Nephron progenitor cell (in vitro differentiated cells): ENCODE results near the gene PPP6R3.

Source experiments
- DNase-seq: peaks from one replicate; pipeline ENCODE4 v3.0.0; 2021
- H3K27ac Mint-ChIP-seq: 2 replicates; pipeline ENCODE4 v1.8.0; 2021; ENCODE audit warnings: mild to moderate bottlenecking, moderate library complexity, mixed read lengths
- H3K27me3 Mint-ChIP-seq: 2 replicates; pipeline ENCODE4 v1.8.0; 2021; ENCODE audit warnings: mild to moderate bottlenecking, low read depth, mixed read lengths; ENCODE audit not compliant: poor library complexity
- H3K36me3 Mint-ChIP-seq: 2 replicates; pipeline ENCODE4 v1.8.0; 2021; ENCODE audit warnings: low read depth, mixed read lengths
- H3K4me1 Mint-ChIP-seq: 2 replicates; pipeline ENCODE4 v1.8.0; 2021; ENCODE audit warnings: mixed read lengths
- H3K4me3 Mint-ChIP-seq: 2 replicates; pipeline ENCODE4 v1.8.0; 2021; ENCODE audit warnings: mild to moderate bottlenecking, moderate library complexity, mixed read lengths
- H3K9me3 Mint-ChIP-seq: 2 replicates; pipeline ENCODE4 v1.8.0; 2021; ENCODE audit warnings: mild to moderate bottlenecking, moderate library complexity, mixed read lengths
- CTCF ChIP-seq: fragments of 200-600 bp; sonication (generic); IDR thresholded peaks from 2 replicates; pipeline ENCODE4 v1.5.0; 2021; ENCODE audit warnings: antibody characterized with exemption

The PPP6R3 gene

GRCh38 chr11:68658097-68658496, 197.5 kb downstream of the PPP6R3 start:
- Mint-ChIP-seq H3K36me3 (no peaks in the 10 kb centered on the region), H3K27me3 (peaks cover 14% of the 10 kb centered on the region), H3K4me3 (no peak overlapping the region), H3K27ac (no peak overlapping the region), H3K4me1 (peaks cover 27% of the 10 kb centered on the region), H3K9me3 (peaks cover 29% of the 10 kb centered on the region)
- TF ChIP-seq CTCF = no peak
- no peak for DNase-seq

GRCh38 chr11:68658661-68659060, 198.1 kb downstream of the PPP6R3 start:
- DNase-seq = no peak
- Mint-ChIP-seq H3K36me3 (no peaks in the 10 kb centered on the region), H3K27me3 (peaks cover 16% of the 10 kb centered on the region), H3K9me3 (peaks cover 29% of the 10 kb centered on the region), H3K4me3 (no peak overlapping the region), H3K4me1 (peaks cover 27% of the 10 kb centered on the region), H3K27ac (no peak overlapping the region)
- no peak for TF ChIP-seq CTCF

GRCh38 chr11:68659158-68659921, 198.8 kb downstream of the PPP6R3 start:
- no peak overlapping the region for H3K4me3 Mint-ChIP-seq
- H3K4me1 Mint-ChIP-seq = peaks cover 27% of the 10 kb centered on the region
- H3K9me3 Mint-ChIP-seq = peaks cover 28% of the 10 kb centered on the region
- no peak for DNase-seq
- TF ChIP-seq CTCF = no peak
- peak overlapping the region; percentile 61 for H3K27ac Mint-ChIP-seq
- H3K36me3 Mint-ChIP-seq = no peaks in the 10 kb centered on the region
- peaks cover 16% of the 10 kb centered on the region for H3K27me3 Mint-ChIP-seq

GRCh38 chr11:68660066-68660810, 199.7 kb downstream of the PPP6R3 start:
- peaks cover 19% of the 10 kb centered on the region for H3K9me3 Mint-ChIP-seq
- no peak for DNase-seq
- peaks cover 15% of the 10 kb centered on the region for H3K27me3 Mint-ChIP-seq
- H3K4me3 Mint-ChIP-seq = no peak overlapping the region
- H3K4me1 Mint-ChIP-seq = peaks cover 27% of the 10 kb centered on the region
- no peak overlapping the region for H3K27ac Mint-ChIP-seq
- no peaks in the 10 kb centered on the region for H3K36me3 Mint-ChIP-seq
- no peak for TF ChIP-seq CTCF

- Mint-ChIP-seq H3K4me1 (peaks cover 24% of the 10 kb centered on the region), H3K36me3 (no peaks in the 10 kb centered on the region), H3K9me3 (peaks cover 11% of the 10 kb centered on the region), H3K27me3 (peaks cover 13% of the 10 kb centered on the region), H3K4me3 (no peak overlapping the region), H3K27ac (no peak overlapping the region)
- no peak for DNase-seq
- no peak for TF ChIP-seq CTCF
Observed at GRCh38 chr11:68661014-68661413, 200.5 kb downstream of the PPP6R3 start.
